Measurements from ENCODE around the gene PLP1. TPM values are rescaled to one million over a fixed set of nuclear protein-coding genes. Genes with fewer than 3 reads are reported as not detected.
A peak's percentile ranks its signal among the peaks of the same experiment; 100 is the strongest.

PLP1 gene
- polyA plus RNA-seq, 4 donors = 6.8 to 20.4 (median 7.3) TPM

DNA sequence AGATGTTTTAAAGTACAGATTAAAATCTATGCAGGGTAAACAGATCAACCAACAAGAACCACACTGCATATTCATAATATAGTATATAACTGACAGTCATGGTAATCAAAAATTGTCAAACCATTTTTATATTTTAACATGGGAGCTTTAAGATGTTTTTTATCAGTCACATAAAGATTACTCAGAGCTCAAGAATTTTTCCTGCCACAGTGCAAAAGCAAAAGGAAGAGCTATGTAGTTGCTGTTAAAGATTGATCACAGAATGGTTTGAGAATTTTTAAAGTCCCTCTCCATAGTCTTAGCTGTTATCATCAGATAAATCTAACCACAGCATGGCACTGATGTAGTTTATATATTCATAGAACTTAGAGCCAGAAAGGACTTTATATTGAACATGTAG lies 47.0 kb downstream of the PLP1 start:
- DNase-seq (ENCODE audit: low read depth in 4 of 4, low spot score in 3 of 4) = no peak

DNA sequence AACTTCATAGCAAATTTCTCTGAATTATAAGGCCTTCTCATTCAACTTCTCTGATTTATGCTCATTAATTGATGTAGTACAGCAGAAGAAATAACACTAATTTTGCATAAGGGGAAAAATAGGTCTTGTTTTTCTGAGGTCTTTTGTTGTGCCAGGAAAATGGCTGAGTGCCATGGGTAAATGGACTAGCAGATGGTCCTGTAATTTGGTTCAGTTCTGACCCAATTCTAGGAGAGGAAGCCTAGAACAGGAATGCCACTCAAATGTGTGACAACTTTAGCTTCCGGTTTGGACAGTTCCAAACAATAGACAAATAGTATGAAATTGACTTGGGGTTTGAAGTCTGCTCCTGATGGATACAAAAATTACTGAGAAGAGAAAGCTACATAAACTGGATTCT lies 49.2 kb downstream of the PLP1 start:
- DNase-seq (ENCODE audit: low read depth in 4 of 4, low spot score in 3 of 4) = no peak

DNA sequence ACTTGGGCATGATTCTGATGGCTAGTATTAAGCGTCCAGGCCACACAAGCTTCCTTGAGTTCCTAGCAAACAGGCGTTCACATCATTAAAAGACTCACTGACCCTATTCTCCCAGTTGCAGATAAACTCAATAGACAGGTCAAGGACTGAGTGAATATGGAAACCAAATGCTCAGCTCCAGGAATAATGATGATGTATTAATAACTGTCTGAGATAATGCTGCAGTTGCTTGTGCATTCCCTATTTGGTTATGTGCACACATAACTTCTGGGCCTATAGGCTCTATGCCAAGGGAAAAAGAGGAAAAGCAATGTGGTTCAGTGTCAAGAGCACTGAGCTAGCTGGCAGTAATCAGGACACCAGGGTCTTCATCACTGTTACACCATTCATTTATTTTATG lies 51.9 kb downstream of the PLP1 start:
- no peak for DNase-seq (ENCODE audit: low read depth in 4 of 4, low spot score in 3 of 4)

- no peak for DNase-seq (ENCODE audit: low read depth in 4 of 4, low spot score in 3 of 4)
Observed at GRCh38 chrX:103830848-103831247, 54.2 kb downstream of the PLP1 start.

- no peak for DNase-seq (ENCODE audit: low read depth in 4 of 4, low spot score in 3 of 4)
Observed at GRCh38 chrX:103831342-103831802, 54.7 kb downstream of the PLP1 start.

DNA sequence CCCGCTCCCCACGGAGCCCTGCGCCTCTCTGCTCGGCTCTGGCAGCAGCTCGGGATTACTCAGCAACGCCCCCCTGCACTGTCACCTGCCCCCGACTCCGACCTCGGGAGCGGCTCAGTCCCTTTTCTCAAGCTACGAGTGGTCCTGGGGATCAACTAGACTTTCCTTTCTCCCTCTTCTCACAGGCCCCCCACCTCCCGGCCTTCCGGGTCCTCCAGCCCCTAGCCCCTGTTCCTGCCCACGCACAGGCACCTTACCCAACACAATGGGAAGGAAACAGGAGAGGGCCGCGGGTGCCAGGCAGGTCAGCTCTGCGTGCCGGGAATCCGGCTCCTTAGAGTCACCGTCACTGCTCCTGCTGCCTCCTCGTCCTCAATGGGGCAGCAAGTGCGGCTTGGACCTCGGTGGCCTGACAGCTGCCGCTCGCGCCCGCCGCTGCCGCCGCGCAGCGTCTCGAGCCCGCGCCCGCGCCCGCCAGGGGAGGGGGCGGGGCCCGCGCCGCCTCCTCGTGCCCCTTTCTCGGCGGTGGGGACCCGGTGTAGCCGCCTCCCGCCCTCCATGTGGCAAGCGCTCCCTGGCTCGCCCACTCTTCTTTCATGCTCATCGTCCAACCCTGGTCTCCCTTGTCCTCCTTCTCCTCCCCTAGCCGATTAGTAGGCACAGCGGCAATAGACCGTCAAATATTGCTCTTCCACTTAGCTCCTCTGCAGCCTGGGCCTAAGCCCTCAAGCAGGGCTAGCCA lies 55.3 kb downstream of the PLP1 start, which contains the start of gene RAB9B:
RAB9B (minus strand) TSS at position 455 of the 742 bp plus-strand sequence. CDS start 6,473 bp downstream, outside the sequence.
- peak in 1 of 4 donors; percentile 23 for DNase-seq (ENCODE audit: low read depth in 4 of 4, low spot score in 3 of 4)

GRCh38 chrX:103839404-103839803 lies 62.8 kb downstream of the PLP1 start:
- DNase-seq (ENCODE audit: low read depth in 4 of 4, low spot score in 3 of 4) = no peak

Other genes with a start within 250 kb of the PLP1 start
- 100 to 1,000 TPM; 164 to 177 (median 170) TPM for gene TCEAL4, start 191.3 kb upstream of the PLP1 start, polyA plus RNA-seq (ENCODE audit: insufficient read length in 4 of 4)
- 10 to 100 TPM; 32.5 to 37.2 (median 34.1) TPM for gene TCEAL3, start 168.9 kb upstream of the PLP1 start, polyA plus RNA-seq (ENCODE audit: insufficient read length in 4 of 4)
- gene TCEAL1, start 147.9 kb upstream of the PLP1 start, polyA plus RNA-seq (ENCODE audit: insufficient read length in 4 of 4) = 10 to 100 TPM; 31.5 to 33.0 (median 31.9) TPM
- 100 to 1,000 TPM; 307 to 342 (median 335) TPM for gene MORF4L2, start 90.1 kb upstream of the PLP1 start, polyA plus RNA-seq (ENCODE audit: insufficient read length in 4 of 4)
- 1 to 10 TPM in 3 of 4 donors, under 1 TPM in 1; 0.66 to 1.4 (median 1.1) TPM for gene TMEM31, start 65.9 kb upstream of the PLP1 start, polyA plus RNA-seq (ENCODE audit: insufficient read length in 4 of 4)
- gene RAB9B, start 55.4 kb downstream of the PLP1 start, polyA plus RNA-seq (ENCODE audit: insufficient read length in 4 of 4) = 1 to 10 TPM; 2.4 to 3.2 (median 2.9) TPM
- gene TMSB15B, start 185.8 kb downstream of the PLP1 start, polyA plus RNA-seq (ENCODE audit: insufficient read length in 4 of 4) = 10 to 100 TPM; 20.3 to 27.8 (median 24.4) TPM
- not detected for gene H2BW1, start 236.9 kb downstream of the PLP1 start, polyA plus RNA-seq (ENCODE audit: insufficient read length in 4 of 4)